SK-N-MC (cell line): ENCODE results near the gene AHCYL1.

ENCODE experiments used
- EZH2 ChIP-seq: fragments of 200-600 bp; sonication (generic); IDR thresholded peaks from one replicate; pipeline ENCODE4 v1.6.1; 2017; ENCODE audit warnings: antibody characterized with exemption
- POLR2AphosphoS5 ChIP-seq: IDR thresholded peaks from 2 replicates; pipeline ENCODE4 v1.6.1; 2012; ENCODE audit warnings: mild to moderate bottlenecking, low read depth, low read length, borderline replicate concordance

DNA sequence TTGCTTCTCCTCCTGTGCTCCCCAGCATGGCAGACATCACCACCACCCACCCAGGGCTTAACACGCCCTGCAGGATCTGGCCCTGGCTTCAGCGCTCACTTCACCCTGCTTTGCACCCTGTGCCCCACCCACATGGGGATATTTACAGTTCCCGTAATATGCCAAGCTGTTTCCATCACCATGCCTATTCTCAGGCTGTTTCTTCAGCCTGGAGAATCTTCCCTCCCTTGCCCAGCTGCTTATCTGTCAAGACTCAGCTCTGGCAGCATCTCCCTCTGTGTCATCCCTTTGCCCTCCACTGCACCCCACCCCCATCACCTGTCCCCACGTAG lies 3.6 kb upstream of the AHCYL1 start:
- TF ChIP-seq POLR2AphosphoS5 = no peak
- no peak for TF ChIP-seq EZH2
